Loucy (cell line): Measurements from ENCODE around the gene CCDC47.

Experiments used
- H2AFZ ChIP-seq: fragments of 200-600 bp; sonication (generic); 2 replicates; pipeline ENCODE4 v1.6.0; 2016; ENCODE audit warnings: antibody characterized with exemption, mild to moderate bottlenecking, low read length, moderate library complexity
- H3F3A ChIP-seq: fragments of 200-600 bp; 2 replicates; pipeline ENCODE4 v1.6.0; 2016; ENCODE audit warnings: antibody characterized with exemption, low read depth, mild to moderate bottlenecking
- H3K27me3 ChIP-seq: fragments of 200-600 bp; sonication (generic); 2 replicates; pipeline ENCODE4 v1.6.1; 2014; ENCODE audit warnings: low read length, mild to moderate bottlenecking; ENCODE audit not compliant: insufficient read depth, poor library complexity, severe bottlenecking
- H3K36me3 ChIP-seq: fragments of 200-600 bp; sonication (generic); 2 replicates; pipeline ENCODE4 v1.6.1; 2016; ENCODE audit warnings: low read length; ENCODE audit not compliant: insufficient read depth
- H3K4me1 ChIP-seq: fragments of 200-600 bp; sonication (generic); 2 replicates; pipeline ENCODE4 v1.5.1; 2014; ENCODE audit warnings: low read length, mild to moderate bottlenecking; ENCODE audit not compliant: insufficient read depth, poor library complexity, severe bottlenecking
- H3K4me2 ChIP-seq: fragments of 200-600 bp; sonication (generic); 2 replicates; pipeline ENCODE4 v1.6.0; 2014; ENCODE audit warnings: antibody characterized with exemption, low read length, low read depth, mild to moderate bottlenecking; ENCODE audit not compliant: poor library complexity, severe bottlenecking
- H3K4me3 ChIP-seq: fragments of 200-600 bp; sonication (generic); 2 replicates; pipeline ENCODE4 v1.5.1; 2014; ENCODE audit warnings: low read length, mild to moderate bottlenecking, mixed read lengths; ENCODE audit not compliant: poor library complexity, severe bottlenecking
- H3K79me2 ChIP-seq: fragments of 200-600 bp; sonication (generic); 2 replicates; pipeline ENCODE4 v1.6.1; 2014; ENCODE audit warnings: low read length; ENCODE audit not compliant: insufficient read depth
- H3K9ac ChIP-seq: fragments of 200-600 bp; sonication (generic); 2 replicates; pipeline ENCODE4 v1.6.0; 2014; ENCODE audit warnings: mild to moderate bottlenecking, low read depth, low read length, moderate library complexity; ENCODE audit not compliant: poor library complexity, severe bottlenecking
- H3K9me2 ChIP-seq: fragments of 200-600 bp; sonication (generic); replicated peaks from 2 replicates; pipeline ENCODE4 v1.6.1; 2016; ENCODE audit warnings: low read depth, low read length, mixed read lengths
- H3K9me3 ChIP-seq: fragments of 200-600 bp; sonication (generic); 2 replicates; pipeline ENCODE4 v1.6.1; 2014; ENCODE audit warnings: mild to moderate bottlenecking, antibody characterized with exemption, low read length, low read depth; ENCODE audit not compliant: insufficient read depth
- H4K20me1 ChIP-seq: fragments of 200-600 bp; sonication (generic); 2 replicates; pipeline ENCODE4 v1.6.0; 2014; ENCODE audit warnings: antibody characterized with exemption, low read length, mild to moderate bottlenecking; ENCODE audit not compliant: insufficient read depth, poor library complexity, severe bottlenecking
- CTCF ChIP-seq: fragments of 200-600 bp; sonication (generic); conservative IDR thresholded peaks from 2 replicates; pipeline ENCODE4 v1.5.1; 2014; ENCODE audit warnings: mild to moderate bottlenecking, antibody characterized with exemption, low read length
- EZH2phosphoT487 ChIP-seq: fragments of 200-600 bp; IDR thresholded peaks from 2 replicates; pipeline ENCODE4 v1.6.1; 2018; ENCODE audit warnings: antibody characterized with exemption, mild to moderate bottlenecking, moderate library complexity, borderline replicate concordance

CCDC47 gene

DNA sequence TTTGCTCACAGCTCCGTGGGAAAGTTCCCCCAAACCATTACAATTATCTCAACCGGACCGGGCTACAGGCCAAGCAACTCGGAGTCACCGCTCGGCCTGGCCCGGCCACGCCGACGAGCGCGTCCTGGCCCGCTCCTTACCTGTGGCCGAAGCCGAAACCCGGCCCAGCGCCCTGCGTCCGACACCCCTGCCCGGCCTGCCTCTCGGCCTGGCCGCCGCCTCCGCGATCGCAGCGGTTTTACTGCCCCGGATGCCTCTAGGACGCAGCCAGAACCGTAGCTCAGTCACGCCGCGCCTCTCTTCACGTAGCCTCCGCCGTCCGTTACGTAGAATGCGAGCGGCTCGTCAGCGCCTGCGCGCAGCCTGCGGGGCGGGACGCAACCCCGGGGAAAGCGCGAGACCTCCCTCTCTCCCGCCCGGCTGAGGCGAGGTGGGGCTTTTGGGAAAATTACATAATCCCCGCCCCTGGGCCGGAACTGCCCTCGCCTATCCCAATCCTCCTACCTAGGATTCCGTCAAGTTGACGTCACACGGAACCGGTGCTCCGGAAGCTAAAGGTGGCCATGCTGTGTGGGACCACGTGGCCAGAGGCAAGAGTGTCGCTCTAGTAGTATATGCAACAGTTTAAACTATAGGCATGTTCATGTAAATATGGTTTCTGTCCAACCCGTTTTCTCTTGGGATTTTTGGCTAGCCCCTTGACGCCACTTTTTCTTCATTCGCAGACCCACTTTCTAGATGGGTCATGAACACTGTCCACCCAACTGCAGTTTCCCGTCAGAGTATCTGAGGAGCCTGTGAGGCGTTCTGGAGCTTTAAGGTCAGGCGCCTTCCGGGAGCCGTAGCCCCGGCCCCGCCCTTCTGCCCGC lies at the start of gene CCDC47:
Gene CCDC47 (minus strand): TSS at position 326 of the 869 bp plus-strand sequence. CDS start 7,422 bp downstream, outside the sequence.
- Histone ChIP-seq H3K4me1 (peaks cover 51% of the 10 kb centered on the region), H3K9me3 (no peaks in the 10 kb centered on the region), H4K20me1 (peaks cover 65% of the 10 kb centered on the region), H3K27me3 (no peaks in the 10 kb centered on the region), H3K4me3 (peak within 1 kb of the TSS; percentile 92), H3K4me2 (peak within 1 kb of the TSS; percentile 98), H2AFZ (peak within 1 kb of the TSS; percentile 86), H3F3A (0 out of 2 replicates have a peak, but pooled peaks cover 4% of the 10 kb centered on the region), H3K9ac (peak within 1 kb of the TSS; percentile 96), H3K79me2 (peaks cover 92% of the 10 kb centered on the region), H3K9me2 (no peaks in the 10 kb centered on the region), H3K36me3 (peaks cover 4% of the 10 kb centered on the region; the same call in 1 of the 2 replicates)
- TF ChIP-seq EZH2phosphoT487 (no peak), CTCF (no peak)

GRCh38 chr17:63822537-63822936 lies 49.1 kb upstream of the CCDC47 start:
- peaks cover 11% of the 10 kb centered on the region; the same call in 1 of the 2 replicates for H3F3A ChIP-seq
- peak overlapping the region; percentile 67 for H3K4me3 ChIP-seq
- H3K4me2 ChIP-seq = peak overlapping the region; percentile 76
- H3K9me3 ChIP-seq = no peaks in the 10 kb centered on the region
- no peaks in the 10 kb centered on the region for H3K27me3 ChIP-seq
- H4K20me1 ChIP-seq = peaks cover 11% of the 10 kb centered on the region
- H3K9me2 ChIP-seq = no peaks in the 10 kb centered on the region
- peak overlapping the region; percentile 69 for H3K9ac ChIP-seq
- no peak for TF ChIP-seq CTCF
- no peak for TF ChIP-seq EZH2phosphoT487
- H3K79me2 ChIP-seq = peaks cover 82% of the 10 kb centered on the region
- H2AFZ ChIP-seq = no peak overlapping the region
- peaks cover 73% of the 10 kb centered on the region for H3K36me3 ChIP-seq
- peaks cover 61% of the 10 kb centered on the region for H3K4me1 ChIP-seq

DNA sequence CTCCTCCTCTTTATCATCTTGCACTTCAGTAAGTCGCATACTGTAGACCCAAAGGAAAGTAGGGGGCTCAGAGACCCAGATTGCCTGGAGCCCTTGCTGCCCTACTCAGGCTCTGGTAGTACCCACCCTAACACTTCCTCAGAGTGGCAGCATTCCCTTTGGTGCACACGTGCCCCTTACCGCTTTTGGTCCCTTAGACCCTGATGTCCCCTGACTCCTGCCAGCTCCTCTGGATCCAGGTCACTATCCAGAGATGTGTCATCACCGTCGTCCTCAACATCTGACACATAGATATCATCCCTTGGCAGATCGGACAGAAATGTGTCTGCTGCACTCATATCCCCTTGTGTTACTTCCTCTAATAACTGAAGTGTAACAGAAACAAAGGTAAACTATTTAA lies 48.4 kb upstream of the CCDC47 start:
- H3K4me3 ChIP-seq = peak overlapping the region; percentile 67
- H4K20me1 ChIP-seq = peaks cover 11% of the 10 kb centered on the region
- H3F3A ChIP-seq = peaks cover 11% of the 10 kb centered on the region; the same call in 1 of the 2 replicates
- H3K9ac ChIP-seq = peak overlapping the region; percentile 69
- H3K27me3 ChIP-seq = no peaks in the 10 kb centered on the region
- H3K79me2 ChIP-seq = peaks cover 85% of the 10 kb centered on the region
- no peak overlapping the region for H2AFZ ChIP-seq
- no peaks in the 10 kb centered on the region for H3K9me3 ChIP-seq
- H3K36me3 ChIP-seq = peaks cover 80% of the 10 kb centered on the region
- no peaks in the 10 kb centered on the region for H3K9me2 ChIP-seq
- no peak for TF ChIP-seq EZH2phosphoT487
- TF ChIP-seq CTCF = no peak
- H3K4me2 ChIP-seq = peak overlapping the region; percentile 76
- H3K4me1 ChIP-seq = peaks cover 61% of the 10 kb centered on the region
